GM12878 (cell line): ENCODE measurements around the gene PIGZ. TPM values are rescaled to one million over a fixed set of nuclear protein-coding genes. Genes with fewer than 3 reads are reported as not detected.

Source experiments
- BACH1 ChIP-seq: fragments of 450-650 bp; IDR thresholded peaks from 2 replicates; pipeline ENCODE4 v1.6.1; 2017; ENCODE audit warnings: mild to moderate bottlenecking, borderline replicate concordance
- CBX5 ChIP-seq: sonication (generic); IDR thresholded peaks from 2 replicates; pipeline ENCODE4 v1.6.1; 2016; ENCODE audit warnings: low read depth, moderate library complexity, mild to moderate bottlenecking, inconsistent platforms
- CHD2 ChIP-seq: IDR thresholded peaks from 2 replicates; pipeline ENCODE4 v1.6.1; 2011; ENCODE audit warnings: low read depth, low read length, improper control_type of control experiment, borderline replicate concordance
- DPF2 ChIP-seq: fragments of 450-650 bp; IDR thresholded peaks from 2 replicates; pipeline ENCODE4 v1.6.1; 2017; ENCODE audit warnings: mild to moderate bottlenecking
- EGR1 ChIP-seq, 2 experiments: IDR thresholded peaks; 1 replicate in 1 of 2; 2 replicates in 1 of 2; pipeline ENCODE4 v1.6.1; 2011 to 2012; ENCODE audit warnings: low read depth in 2 of 2, low read length in 2 of 2, borderline replicate concordance in 1 of 2, mild to moderate bottlenecking in 1 of 2, moderate library complexity in 1 of 2
- EP300 ChIP-seq, 2 experiments: fragments of 150-350 bp in 1 of 2; IDR thresholded peaks; 2 replicates each; pipeline ENCODE4 v1.6.1; 2011 to 2012; ENCODE audit warnings: low read depth in 2 of 2, low read length in 2 of 2, borderline replicate concordance in 1 of 2, improper control_type of control experiment in 1 of 2, inconsistent platforms in 1 of 2; ENCODE audit not compliant: control insufficient read depth in 1 of 2
- ETV6 ChIP-seq, 2 experiments: fragments of 450-650 bp in 1 of 2; IDR thresholded peaks in 1 of 2; conservative IDR thresholded peaks in 1 of 2; 2 replicates each; pipeline ENCODE4 v1.6.1; 2014; ENCODE audit warnings: antibody characterized with exemption in 1 of 2, borderline replicate concordance in 1 of 2, low read depth in 1 of 2, mild to moderate bottlenecking in 1 of 2, moderate library complexity in 1 of 2
- MEF2A ChIP-seq: IDR thresholded peaks from 2 replicates; pipeline ENCODE4 v1.6.1; 2011; ENCODE audit warnings: low read depth, mild to moderate bottlenecking, low read length, moderate library complexity; ENCODE audit not compliant: insufficient read depth
- MLLT1 ChIP-seq: fragments of 450-650 bp; IDR thresholded peaks from 2 replicates; pipeline ENCODE4 v1.6.1; 2016; ENCODE audit warnings: mild to moderate bottlenecking
- RAD21 ChIP-seq: IDR thresholded peaks from 2 replicates; pipeline ENCODE4 v1.6.1; 2011; ENCODE audit warnings: mild to moderate bottlenecking, low read depth, low read length, moderate library complexity; ENCODE audit not compliant: insufficient read depth
- REST ChIP-seq: IDR thresholded peaks from 2 replicates; pipeline ENCODE4 v1.6.1; 2012; ENCODE audit warnings: mild to moderate bottlenecking, low read depth, low read length
- SP1 ChIP-seq: IDR thresholded peaks from one replicate; pipeline ENCODE4 v1.6.1; 2011; ENCODE audit warnings: low read depth, low read length
- SPI1 ChIP-seq: IDR thresholded peaks from 2 replicates; pipeline ENCODE4 v1.6.1; 2011; ENCODE audit warnings: low read depth, mild to moderate bottlenecking, low read length, moderate library complexity, borderline replicate concordance; ENCODE audit not compliant: insufficient read depth
- SREBF2 ChIP-seq: IDR thresholded peaks from 2 replicates; pipeline ENCODE4 v1.6.1; 2012; ENCODE audit warnings: mild to moderate bottlenecking, low read length
- SRF ChIP-seq, 2 experiments: IDR thresholded peaks; 2 replicates each; pipeline ENCODE4 v1.6.1; 2011; ENCODE audit warnings: low read depth in 2 of 2, low read length in 2 of 2, mild to moderate bottlenecking in 1 of 2, moderate library complexity in 1 of 2
- STAT1 ChIP-seq: fragments of 450-650 bp; conservative IDR thresholded peaks from 2 replicates; pipeline ENCODE4 v1.6.1; 2014; ENCODE audit warnings: antibody characterized with exemption, mild to moderate bottlenecking
- SUZ12 ChIP-seq: fragments of 200-600 bp; sonication (generic); IDR thresholded peaks from one replicate; pipeline ENCODE4 v1.6.1; 2018; ENCODE audit warnings: antibody characterized with exemption, mild to moderate bottlenecking; ENCODE audit not compliant: unreplicated experiment
- USF1 ChIP-seq: IDR thresholded peaks from 2 replicates; pipeline ENCODE4 v1.6.1; 2011; ENCODE audit warnings: borderline replicate concordance, low read depth, mild to moderate bottlenecking, moderate library complexity, mixed read lengths, low read length; ENCODE audit not compliant: insufficient read depth; ENCODE audit errors: extremely low read length
- ZNF687 ChIP-seq: fragments of 450-650 bp; IDR thresholded peaks from 2 replicates; pipeline ENCODE4 v1.6.1; 2017; ENCODE audit warnings: mild to moderate bottlenecking, moderate library complexity
- polyA plus RNA-seq, 11 experiments: library from polyadenylated mRNA; depleted of rRNA in 4 of 11; unstranded in 6 of 11; stranded (reverse) in 5 of 11; fragments of >200 nt; fragmentation: Nextera tagmentation in 4 of 11; fragmentation: Illumina TruSeq in 1 of 11; extraction: Ambion mirVana in 4 of 11; extraction: Trizol in 1 of 11; gene quantifications; 1 replicate in 1 of 11; 2 replicates in 10 of 11; pipeline versions ENCODE4 v1.2.1 to v1.2.3, GENCODE V29; 2011 to 2016; ENCODE audit warnings: inconsistent platforms in 2 of 11, missing spikeins in 2 of 11, low read depth in 1 of 11
- total RNA-seq, 4 experiments: library from RNA; depleted of rRNA in 3 of 4; stranded (reverse); fragments of >200 nt in 3 of 4; fragmentation: Illumina TruSeq in 1 of 4; extraction: Trizol in 1 of 4; gene quantifications; 2 replicates each; pipeline versions ENCODE4 v1.2.1 to v1.2.3, GENCODE V29; 2013 to 2021

PIGZ gene
- total and polyA plus RNA-seq, 10 of the 15 experiments (the other 5 are each of a cell fraction or from before 2014, with no cell fraction given): 0.06 to 1.2 (median 0.64) TPM

- TF ChIP-seq MEF2A (no peak), DPF2 (no peak; the same call in 1 of the 2 replicates), SREBF2 (no peak), SUZ12 (no peak), MLLT1 (no peak; the same call in 1 of the 2 replicates), SPI1 (no peak), RAD21 (0 out of 2 replicates have a peak, but pooled peaks have one; percentile 1), CBX5 (no peak), REST (no peak), EP300 (IDR thresholded peaks at IDR 0.05; ENCODE audit: borderline replicate concordance in 1 of 2, control insufficient read depth in 1 of 2, low read depth in 2 of 2, low read length in 2 of 2) (peak in 1 of 2 experiments; percentile 18; a peak in 1 of 4 replicates), ZNF687 (no peak), USF1 (no peak), EGR1 (IDR thresholded peaks at IDR 0.05; ENCODE audit: borderline replicate concordance in 1 of 2, low read depth in 2 of 2, low read length in 2 of 2) (peak in 1 of 2 experiments; percentile 68; a peak in 1 of 3 replicates), CHD2 (no peak), STAT1 (no peak), ETV6 (conservative IDR thresholded peaks at IDR 0.05 in 1 of 2, IDR thresholded peaks at IDR 0.05 in 1 of 2; ENCODE audit: borderline replicate concordance in 1 of 2, low read depth in 1 of 2) (no peak), SRF (IDR thresholded peaks at IDR 0.05; ENCODE audit: low read depth in 2 of 2, low read length in 2 of 2) (no peak), SP1 (no peak), BACH1 (no peak)
Measured at GRCh38 chr3:196941729-196942225, 26.9 kb downstream of the PIGZ start (continued).
